PFSK-1 (cell line): ENCODE measurements around the gene IL1RL1.

Source experiments
- FOXP2 ChIP-seq: optimal IDR thresholded peaks from 2 replicates; pipeline ENCODE3; 2011; ENCODE audit warnings: borderline replicate concordance, control low read depth, inconsistent platforms; ENCODE audit not compliant: insufficient read depth; ENCODE audit errors: extremely low read length, extremely low read depth
- POLR2AphosphoS5 ChIP-seq: IDR thresholded peaks from 2 replicates; pipeline ENCODE4 v1.6.1; 2012; ENCODE audit warnings: low read depth, mild to moderate bottlenecking, control low read depth, low read length, moderate library complexity
- REST ChIP-seq, 2 experiments: IDR thresholded peaks; 2 replicates each; pipeline versions ENCODE4 v1.6.1 to v1.8.0; 2011 to 2012; ENCODE audit warnings: low read depth in 2 of 2, low read length in 2 of 2, control low read depth in 1 of 2, inconsistent platforms in 1 of 2, mild to moderate bottlenecking in 1 of 2, moderate library complexity in 1 of 2; ENCODE audit not compliant: insufficient read depth in 1 of 2

DNA sequence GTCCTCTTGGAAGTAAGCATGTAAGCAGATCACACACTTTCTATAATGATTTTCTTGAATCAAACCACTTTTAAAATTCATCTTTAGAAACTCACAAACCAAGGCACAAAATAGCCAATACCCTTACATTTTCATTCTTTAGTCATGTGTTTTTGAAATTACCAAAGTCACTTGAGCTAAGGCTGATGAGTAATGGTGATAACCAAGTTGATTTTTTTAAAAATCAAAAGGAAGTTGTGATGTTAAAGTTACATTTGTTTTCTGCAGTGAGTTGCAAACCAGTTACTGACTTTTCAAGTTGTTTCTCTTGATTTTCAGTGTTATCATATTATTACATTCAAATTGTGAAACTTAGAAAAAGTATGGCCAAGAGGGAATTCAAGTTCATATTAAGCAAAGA, 90.1 kb downstream of the IL1RL1 start:
- TF ChIP-seq REST (IDR thresholded peaks at IDR 0.05; ENCODE audit: insufficient read depth in 1 of 2, low read depth in 2 of 2, low read length in 2 of 2): no peak
- TF ChIP-seq FOXP2: no peak
- no peak for TF ChIP-seq POLR2AphosphoS5
